K562 (cell line): ENCODE data around the gene STYXL1. TPM values are rescaled to one million over a fixed set of nuclear protein-coding genes. Genes with fewer than 3 reads are reported as not detected.

Experiments
- BHLHE40 ChIP-seq: IDR thresholded peaks from 2 replicates; pipeline ENCODE4 v1.6.1; 2011; ENCODE audit warnings: low read length, improper control_type of control experiment
- CC2D1A ChIP-seq: fragments of 450-650 bp; IDR thresholded peaks from 2 replicates; pipeline ENCODE4 v1.6.1; 2017; ENCODE audit warnings: mild to moderate bottlenecking
- GABPA ChIP-seq: fragments of 200-800 bp; sonication (Bioruptor generic); conservative IDR thresholded peaks from 2 replicates; pipeline ENCODE4 v1.6.1; 2016; ENCODE audit warnings: low read depth, missing genetic modification characterization, missing compliant biosample characterization
- HDAC1 ChIP-seq, 2 experiments: fragments of 450-650 bp; IDR thresholded peaks; 2 replicates each; pipeline ENCODE4 v1.6.1; 2016 to 2017; ENCODE audit warnings: inconsistent platforms in 1 of 2, mild to moderate bottlenecking in 1 of 2, moderate library complexity in 1 of 2
- HMG20A ChIP-seq: fragments of 450-650 bp; formaldehyde crosslinking; conservative IDR thresholded peaks from 2 replicates; pipeline ENCODE4 v1.4.0; 2020; ENCODE audit warnings: mild to moderate bottlenecking, mixed read lengths
- HNRNPH1 ChIP-seq: fragments of 200-400 bp; formaldehyde crosslinking; optimal IDR thresholded peaks from 2 replicates; pipeline ENCODE3; 2017; ENCODE audit warnings: low read depth, mild to moderate bottlenecking, low read length, moderate library complexity
- MBD2 ChIP-seq: sonication (generic); IDR thresholded peaks from 2 replicates; pipeline ENCODE4 v1.6.1; 2016; ENCODE audit warnings: low read depth, borderline replicate concordance
- NFIX ChIP-seq: fragments of 250-450 bp; sonication (Bioruptor Pico); IDR thresholded peaks from 2 replicates; pipeline ENCODE4 v1.4.0; 2020; ENCODE audit warnings: low read depth, mild to moderate bottlenecking, moderate library complexity
- PCBP1 ChIP-seq: fragments of 200-400 bp; formaldehyde crosslinking; IDR thresholded peaks from 2 replicates; pipeline ENCODE4 v1.6.1; 2018; ENCODE audit warnings: mild to moderate bottlenecking, low read depth, low read length; ENCODE audit not compliant: poor library complexity, severe bottlenecking
- RAD21 ChIP-seq, 2 experiments: fragments of 250-450 bp in 1 of 2; fragments of 450-650 bp in 1 of 2; sonication (Bioruptor Pico) in 1 of 2; formaldehyde crosslinking in 1 of 2; IDR thresholded peaks in 1 of 2; conservative IDR thresholded peaks in 1 of 2; 2 replicates each; pipeline versions ENCODE4 v1.4.0 to v1.8.0; 2020 to 2022; ENCODE audit warnings: mild to moderate bottlenecking in 2 of 2, moderate library complexity in 1 of 2
- RBM22 ChIP-seq: fragments of 200-400 bp; formaldehyde crosslinking; IDR thresholded peaks from 2 replicates; pipeline ENCODE4 v1.6.1; 2018; ENCODE audit warnings: low read length, low read depth; ENCODE audit not compliant: poor library complexity, severe bottlenecking
- RBM34 ChIP-seq: fragments of 200-400 bp; formaldehyde crosslinking; IDR thresholded peaks from 2 replicates; pipeline ENCODE4 v1.6.1; 2018; ENCODE audit warnings: low read length, borderline replicate concordance; ENCODE audit not compliant: insufficient read depth
- STAG1 ChIP-seq: sonication (generic); formaldehyde crosslinking; IDR thresholded peaks from 2 replicates; pipeline ENCODE4 v1.5.0; 2020; ENCODE audit warnings: missing genetic modification reagents, borderline replicate concordance
- TCF3 ChIP-seq: sonication (generic); formaldehyde crosslinking; IDR thresholded peaks from 2 replicates; pipeline ENCODE4 v1.4.0; 2020; ENCODE audit warnings: mild to moderate bottlenecking, missing genetic modification reagents
- TEAD4 ChIP-seq, 2 experiments: sonication (generic) in 1 of 2; formaldehyde crosslinking in 1 of 2; IDR thresholded peaks; 2 replicates each; pipeline versions ENCODE4 v1.6.1 to v1.8.0; 2012 to 2022; ENCODE audit warnings: borderline replicate concordance in 1 of 2, inconsistent platforms in 1 of 2, low read length in 1 of 2, mild to moderate bottlenecking in 1 of 2, missing genetic modification reagents in 1 of 2
- XRCC5 ChIP-seq: fragments of 200-400 bp; formaldehyde crosslinking; IDR thresholded peaks from 2 replicates; pipeline ENCODE4 v1.6.1; 2017; ENCODE audit warnings: low read depth, mild to moderate bottlenecking, low read length
- ZNF124 ChIP-seq: sonication (generic); formaldehyde crosslinking; IDR thresholded peaks from 2 replicates; pipeline ENCODE4 v1.8.1; 2022; ENCODE audit warnings: missing genetic modification reagents
- ZNF445 ChIP-seq: fragments of 250-450 bp; sonication (Bioruptor Pico); IDR thresholded peaks from 2 replicates; pipeline ENCODE4 v1.4.0; 2020; ENCODE audit warnings: low read depth, mild to moderate bottlenecking, moderate library complexity
- polyA plus RNA-seq, 8 experiments: library from polyadenylated mRNA; depleted of rRNA in 4 of 8; stranded (reverse) in 5 of 8; unstranded in 3 of 8; fragments of >200 nt; fragmentation: Nextera tagmentation in 2 of 8; fragmentation: Illumina TruSeq in 1 of 8; extraction: Ambion mirVana in 2 of 8; extraction: Trizol in 1 of 8; gene quantifications; 2 replicates each; pipeline versions ENCODE4 v1.2.1 to v1.2.3, GENCODE V29; 2011 to 2014; ENCODE audit warnings: inconsistent platforms in 1 of 8, missing spikeins in 1 of 8
- total RNA-seq, 7 experiments: library from RNA; depleted of rRNA in 6 of 7; stranded (reverse); fragments of >200 nt in 6 of 7; fragmentation: Illumina TruSeq in 2 of 7; extraction: Trizol in 2 of 7; gene quantifications; 2 replicates each; pipeline versions ENCODE4 v1.2.1 to v1.2.3, GENCODE V29; 2011 to 2021; ENCODE audit warnings: low replicate concordance in 1 of 7
- TF ChIP-seq, protein P1 (sequence below): fragments of 250-450 bp; sonication (Bioruptor Pico); IDR thresholded peaks from 2 replicates; pipeline ENCODE4 v1.8.0; 2021; ENCODE audit warnings: mild to moderate bottlenecking, moderate library complexity
- TF ChIP-seq, protein P2 (sequence below): fragments of 450-650 bp; IDR thresholded peaks from 2 replicates; pipeline ENCODE4 v1.7.1; 2018; ENCODE audit warnings: mild to moderate bottlenecking, low read depth; ENCODE audit not compliant: partially characterized antibody
- TF ChIP-seq, protein P3 (sequence below): fragments of 450-650 bp; IDR thresholded peaks from 2 replicates; pipeline ENCODE4 v1.6.1; 2016; ENCODE audit warnings: borderline replicate concordance

STYXL1 gene
- total and polyA plus RNA-seq, 9 of the 15 experiments (the other 6 are each of a cell fraction or from before 2014, with no cell fraction given) = 36.5 to 97.2 (median 49.9) TPM

DNA sequence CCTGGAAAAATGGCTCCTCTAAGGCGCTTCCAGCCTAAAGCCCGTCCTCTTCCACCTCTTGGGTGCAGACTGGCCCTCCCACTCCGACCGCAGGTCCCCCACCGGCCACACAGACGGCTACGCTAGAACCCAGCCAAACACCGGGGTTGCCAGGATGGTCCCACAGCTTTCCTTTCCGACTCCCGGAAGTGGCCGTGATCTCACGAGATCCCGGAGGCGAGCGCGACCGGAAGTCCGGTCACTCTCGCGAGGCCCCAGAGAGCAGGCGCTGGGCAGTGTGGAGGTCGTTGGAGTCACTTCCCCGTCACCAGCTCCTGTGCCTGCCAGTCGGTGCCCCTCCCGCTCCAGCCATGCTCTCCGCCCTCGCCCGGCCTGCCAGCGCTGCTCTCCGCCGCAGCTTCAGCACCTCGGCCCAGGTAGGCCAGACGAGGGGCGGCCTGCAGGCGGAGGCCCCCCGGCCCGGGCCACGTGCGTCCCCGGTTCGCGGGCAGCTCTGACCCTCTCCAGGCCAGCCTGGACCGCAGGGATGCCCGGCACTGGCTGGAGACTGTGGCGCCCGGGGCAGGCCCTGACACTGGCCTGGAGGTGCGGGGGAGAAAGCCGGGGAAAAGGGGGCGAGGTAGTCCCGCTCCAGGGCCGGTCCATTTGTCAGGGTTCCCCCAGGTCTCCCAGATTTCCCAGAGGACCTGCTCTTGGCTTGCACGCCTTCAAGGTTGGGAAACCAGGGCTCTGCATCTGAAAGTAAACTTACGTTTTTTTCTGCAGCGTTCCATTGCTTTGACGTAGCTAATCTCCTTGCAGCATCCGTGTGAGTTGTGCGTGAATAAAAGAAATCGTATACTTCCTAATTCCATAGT lies at the start of gene STYXL1, which contains the start of gene MDH2 (continued):
- TF ChIP-seq, protein P1, sequence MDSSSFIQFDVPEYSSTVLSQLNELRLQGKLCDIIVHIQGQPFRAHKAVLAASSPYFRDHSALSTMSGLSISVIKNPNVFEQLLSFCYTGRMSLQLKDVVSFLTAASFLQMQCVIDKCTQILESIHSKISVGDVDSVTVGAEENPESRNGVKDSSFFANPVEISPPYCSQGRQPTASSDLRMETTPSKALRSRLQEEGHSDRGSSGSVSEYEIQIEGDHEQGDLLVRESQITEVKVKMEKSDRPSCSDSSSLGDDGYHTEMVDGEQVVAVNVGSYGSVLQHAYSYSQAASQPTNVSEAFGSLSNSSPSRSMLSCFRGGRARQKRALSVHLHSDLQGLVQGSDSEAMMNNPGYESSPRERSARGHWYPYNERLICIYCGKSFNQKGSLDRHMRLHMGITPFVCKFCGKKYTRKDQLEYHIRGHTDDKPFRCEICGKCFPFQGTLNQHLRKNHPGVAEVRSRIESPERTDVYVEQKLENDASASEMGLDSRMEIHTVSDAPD (CRISPR knock-in tag) = no peak
- TF ChIP-seq XRCC5 = no peak
- TF ChIP-seq HMG20A = no peak
- TF ChIP-seq TEAD4 (IDR thresholded peaks at IDR 0.05; ENCODE audit: low read length) = no peak
- no peak for TF ChIP-seq TEAD4 (CRISPR knock-in tag; IDR thresholded peaks at IDR 0.05; ENCODE audit: borderline replicate concordance)
- TF ChIP-seq STAG1 = peak; percentile 34; the same call in 1 of the 2 replicates
- peak; percentile 48; the same call in 1 of the 2 replicates for TF ChIP-seq CC2D1A
- peak; percentile 99 for TF ChIP-seq GABPA (tag)
- no peak for TF ChIP-seq NFIX (CRISPR knock-in tag)
- no peak for TF ChIP-seq ZNF124 (CRISPR knock-in tag)
- no peak for TF ChIP-seq RBM22
- TF ChIP-seq RAD21 (CRISPR knock-in tag; conservative IDR thresholded peaks at IDR 0.05 in 1 of 2, IDR thresholded peaks at IDR 0.05 in 1 of 2) = 0 out of 4 replicates have a peak, but pooled peaks of 1 of the 2 experiments have one; percentile 2
- TF ChIP-seq HNRNPH1 = no peak
- no peak; the same call in 1 of the 2 replicates for TF ChIP-seq TCF3 (CRISPR knock-in tag)
- no peak for TF ChIP-seq ZNF445 (CRISPR knock-in tag)
- TF ChIP-seq BHLHE40 = peak; percentile 53
- TF ChIP-seq MBD2 = peak; percentile 58; the same call in 1 of the 2 replicates
- TF ChIP-seq, protein P2, sequence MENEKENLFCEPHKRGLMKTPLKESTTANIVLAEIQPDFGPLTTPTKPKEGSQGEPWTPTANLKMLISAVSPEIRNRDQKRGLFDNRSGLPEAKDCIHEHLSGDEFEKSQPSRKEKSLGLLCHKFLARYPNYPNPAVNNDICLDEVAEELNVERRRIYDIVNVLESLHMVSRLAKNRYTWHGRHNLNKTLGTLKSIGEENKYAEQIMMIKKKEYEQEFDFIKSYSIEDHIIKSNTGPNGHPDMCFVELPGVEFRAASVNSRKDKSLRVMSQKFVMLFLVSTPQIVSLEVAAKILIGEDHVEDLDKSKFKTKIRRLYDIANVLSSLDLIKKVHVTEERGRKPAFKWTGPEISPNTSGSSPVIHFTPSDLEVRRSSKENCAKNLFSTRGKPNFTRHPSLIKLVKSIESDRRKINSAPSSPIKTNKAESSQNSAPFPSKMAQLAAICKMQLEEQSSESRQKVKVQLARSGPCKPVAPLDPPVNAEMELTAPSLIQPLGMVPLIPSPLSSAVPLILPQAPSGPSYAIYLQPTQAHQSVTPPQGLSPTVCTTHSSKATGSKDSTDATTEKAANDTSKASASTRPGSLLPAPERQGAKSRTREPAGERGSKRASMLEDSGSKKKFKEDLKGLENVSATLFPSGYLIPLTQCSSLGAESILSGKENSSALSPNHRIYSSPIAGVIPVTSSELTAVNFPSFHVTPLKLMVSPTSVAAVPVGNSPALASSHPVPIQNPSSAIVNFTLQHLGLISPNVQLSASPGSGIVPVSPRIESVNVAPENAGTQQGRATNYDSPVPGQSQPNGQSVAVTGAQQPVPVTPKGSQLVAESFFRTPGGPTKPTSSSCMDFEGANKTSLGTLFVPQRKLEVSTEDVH = peak; percentile 91
- TF ChIP-seq, protein P3, sequence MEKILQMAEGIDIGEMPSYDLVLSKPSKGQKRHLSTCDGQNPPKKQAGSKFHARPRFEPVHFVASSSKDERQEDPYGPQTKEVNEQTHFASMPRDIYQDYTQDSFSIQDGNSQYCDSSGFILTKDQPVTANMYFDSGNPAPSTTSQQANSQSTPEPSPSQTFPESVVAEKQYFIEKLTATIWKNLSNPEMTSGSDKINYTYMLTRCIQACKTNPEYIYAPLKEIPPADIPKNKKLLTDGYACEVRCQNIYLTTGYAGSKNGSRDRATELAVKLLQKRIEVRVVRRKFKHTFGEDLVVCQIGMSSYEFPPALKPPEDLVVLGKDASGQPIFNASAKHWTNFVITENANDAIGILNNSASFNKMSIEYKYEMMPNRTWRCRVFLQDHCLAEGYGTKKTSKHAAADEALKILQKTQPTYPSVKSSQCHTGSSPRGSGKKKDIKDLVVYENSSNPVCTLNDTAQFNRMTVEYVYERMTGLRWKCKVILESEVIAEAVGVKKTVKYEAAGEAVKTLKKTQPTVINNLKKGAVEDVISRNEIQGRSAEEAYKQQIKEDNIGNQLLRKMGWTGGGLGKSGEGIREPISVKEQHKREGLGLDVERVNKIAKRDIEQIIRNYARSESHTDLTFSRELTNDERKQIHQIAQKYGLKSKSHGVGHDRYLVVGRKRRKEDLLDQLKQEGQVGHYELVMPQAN = peak; percentile 98
- TF ChIP-seq RBM34 = no peak
- peak; percentile 86 for TF ChIP-seq PCBP1
- TF ChIP-seq HDAC1 (IDR thresholded peaks at IDR 0.05) = peak; percentile 73 to 99; a peak in 3 of 4 replicates
